ENCODE results near the gene LIMA1. TPM values are rescaled to one million over a fixed set of nuclear protein-coding genes. Genes with fewer than 3 reads are reported as not detected.

LIMA1 gene
- total RNA-seq, 4 donors from 2014 or later: 47.2 to 62.1 (median 54.5) TPM

DNA sequence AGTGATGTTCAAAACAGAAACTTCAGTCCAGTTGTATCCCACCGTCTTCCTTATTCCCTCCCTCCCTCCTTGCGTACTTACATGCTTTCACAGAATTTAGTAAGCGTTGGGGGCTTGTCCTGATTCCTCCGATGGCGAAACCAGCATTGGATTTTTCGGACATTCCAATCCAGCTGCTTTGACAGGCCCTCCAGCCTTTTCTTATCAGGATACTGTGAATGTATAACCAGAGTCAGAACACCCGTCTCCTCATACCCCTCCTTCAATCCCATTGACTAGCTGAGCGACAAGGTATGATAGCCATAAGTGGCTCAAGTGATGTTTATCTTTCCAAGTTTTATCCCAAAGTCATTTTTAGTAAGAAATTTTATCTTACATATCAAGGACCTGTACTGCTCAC, 140.3 kb downstream of the LIMA1 start:
- intact Hi-C loops (cut with DNase I; ENCODE audit: low total_unique reads): no loop called here
- 84 to 92% methylated on average over 8 of the region's 8 CpGs for WGBS, 2 donors
- DNase-seq (ENCODE audit: low spot score in 2 of 2): peak in 1 of 2 donors; percentile 13
- TF ChIP-seq, protein P1, sequence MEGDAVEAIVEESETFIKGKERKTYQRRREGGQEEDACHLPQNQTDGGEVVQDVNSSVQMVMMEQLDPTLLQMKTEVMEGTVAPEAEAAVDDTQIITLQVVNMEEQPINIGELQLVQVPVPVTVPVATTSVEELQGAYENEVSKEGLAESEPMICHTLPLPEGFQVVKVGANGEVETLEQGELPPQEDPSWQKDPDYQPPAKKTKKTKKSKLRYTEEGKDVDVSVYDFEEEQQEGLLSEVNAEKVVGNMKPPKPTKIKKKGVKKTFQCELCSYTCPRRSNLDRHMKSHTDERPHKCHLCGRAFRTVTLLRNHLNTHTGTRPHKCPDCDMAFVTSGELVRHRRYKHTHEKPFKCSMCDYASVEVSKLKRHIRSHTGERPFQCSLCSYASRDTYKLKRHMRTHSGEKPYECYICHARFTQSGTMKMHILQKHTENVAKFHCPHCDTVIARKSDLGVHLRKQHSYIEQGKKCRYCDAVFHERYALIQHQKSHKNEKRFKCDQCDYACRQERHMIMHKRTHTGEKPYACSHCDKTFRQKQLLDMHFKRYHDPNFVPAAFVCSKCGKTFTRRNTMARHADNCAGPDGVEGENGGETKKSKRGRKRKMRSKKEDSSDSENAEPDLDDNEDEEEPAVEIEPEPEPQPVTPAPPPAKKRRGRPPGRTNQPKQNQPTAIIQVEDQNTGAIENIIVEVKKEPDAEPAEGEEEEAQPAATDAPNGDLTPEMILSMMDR (IDR thresholded peaks at IDR 0.05): no peak
- no peak for TF ChIP-seq POLR2A (IDR thresholded peaks at IDR 0.05)
- no peak overlapping the region for H3K4me3 ChIP-seq (ENCODE audit: low read depth, poor library complexity, severe bottlenecking)

DNA sequence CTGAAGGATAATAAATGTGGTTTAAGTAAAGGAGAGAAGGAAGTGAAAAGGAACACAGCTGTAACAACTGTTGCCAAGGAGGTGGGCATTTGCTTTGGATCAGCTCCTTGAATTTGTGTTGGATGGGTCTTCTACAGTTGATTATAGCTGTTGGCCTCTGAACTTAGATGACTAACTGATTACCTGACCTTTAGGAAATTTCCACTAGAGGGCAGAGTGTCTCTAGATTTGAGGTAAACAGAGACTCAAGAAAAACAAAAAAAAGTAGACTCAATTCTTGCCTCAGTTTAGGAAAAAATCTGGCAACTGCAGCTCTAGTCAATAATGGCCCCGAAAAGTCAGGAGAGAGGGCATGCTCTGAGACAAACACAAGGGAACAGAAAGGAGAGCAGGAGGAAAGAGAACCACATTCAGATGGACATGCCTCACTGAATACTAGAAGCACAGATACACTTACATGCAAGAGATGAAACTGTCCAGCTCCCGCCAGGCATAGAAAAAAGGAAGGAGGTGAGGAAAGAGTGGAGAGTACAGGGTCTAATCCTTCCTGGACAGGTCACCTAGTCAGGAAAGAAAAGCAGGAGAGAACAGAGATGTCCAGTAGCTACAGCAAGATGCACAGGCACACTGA, 150.7 kb downstream of the LIMA1 start:
- intact Hi-C loops (cut with DNase I; ENCODE audit: low total_unique reads): no loop called here
- DNase-seq (ENCODE audit: low spot score in 2 of 2): peak in 1 of 2 donors; percentile 18
- WGBS, 2 donors: 86 to 94% methylated on average over 2 of the region's 2 CpGs
- TF ChIP-seq, protein P1 (IDR thresholded peaks at IDR 0.05): no peak
- no peak for TF ChIP-seq POLR2A (IDR thresholded peaks at IDR 0.05)
- H3K4me3 ChIP-seq (ENCODE audit: low read depth, poor library complexity, severe bottlenecking): no peak overlapping the region

DNA sequence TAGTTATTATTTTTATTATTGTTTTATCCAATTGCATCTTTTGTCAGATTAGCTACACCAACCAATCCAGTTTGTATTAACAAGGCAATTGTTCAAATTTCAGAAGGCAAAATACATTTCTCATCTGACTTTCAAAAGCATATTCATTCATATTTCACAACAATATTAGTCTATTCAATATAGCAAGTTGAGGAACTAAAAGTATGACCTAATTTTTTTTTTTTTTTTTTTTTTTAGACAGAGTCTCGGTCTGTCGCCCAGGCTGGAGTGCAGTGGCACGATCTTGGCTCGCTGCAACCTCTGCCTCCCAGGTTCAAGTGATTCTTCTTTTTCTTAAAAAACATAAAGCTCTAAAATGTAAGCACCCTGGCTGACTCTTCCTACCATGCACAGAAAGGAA, 154.0 kb downstream of the LIMA1 start:
- DNase-seq (ENCODE audit: low spot score in 2 of 2): peak in 1 of 2 donors; percentile 15
- WGBS, 2 donors: 46 to 49% methylated on average over 4 of the region's 4 CpGs
- no peak overlapping the region for H3K4me3 ChIP-seq (ENCODE audit: low read depth, poor library complexity, severe bottlenecking)
- no peak for TF ChIP-seq POLR2A (IDR thresholded peaks at IDR 0.05)
- TF ChIP-seq, protein P1 (IDR thresholded peaks at IDR 0.05): no peak
- intact Hi-C loops (cut with DNase I; ENCODE audit: low total_unique reads): no loop called here

DNA sequence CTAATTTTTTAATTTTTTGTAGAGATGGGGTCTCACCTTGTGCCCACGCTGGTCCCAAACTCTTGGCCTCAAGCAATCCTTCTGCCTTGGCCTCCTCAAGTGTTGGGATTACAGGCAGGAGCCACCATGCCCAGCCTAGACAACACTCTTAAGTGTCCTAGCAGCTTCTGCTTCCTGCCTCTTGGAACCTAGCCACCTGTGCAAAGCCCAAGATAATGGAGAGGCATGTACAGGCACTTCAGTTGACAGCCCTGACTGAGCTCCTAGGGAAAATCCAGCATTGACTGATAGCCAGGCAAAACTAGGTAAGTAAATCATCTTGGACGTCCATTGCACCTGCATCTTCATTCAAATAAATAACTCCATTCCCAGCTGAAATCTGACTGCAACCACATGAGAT, 155.8 kb downstream of the LIMA1 start:
- TF ChIP-seq, protein P1 (IDR thresholded peaks at IDR 0.05): no peak
- no peak for TF ChIP-seq POLR2A (IDR thresholded peaks at IDR 0.05)
- intact Hi-C loops (cut with DNase I; ENCODE audit: low total_unique reads): no loop called here
- no peak overlapping the region for H3K4me3 ChIP-seq (ENCODE audit: low read depth, poor library complexity, severe bottlenecking)
- 47 to 51% methylated on average over 2 of the region's 2 CpGs for WGBS, 2 donors
- peak in 1 of 2 donors; percentile 77 for DNase-seq (ENCODE audit: low spot score in 2 of 2)

MicroRNA genes within 50 kb of the gene (microRNA counts, 767-probe panel; counts per million panel counts)
- 0 to 358 counts per million in 2 donors for microRNA hsa-miR-1293

Small RNA genes lying within 50 kb of the gene (microRNA-seq; reads per million reads assigned to microRNA genes)
- gene MIR1293 (ENCODE audit: borderline number of aligned reads in 1 of 2, borderline replicate concordance in 2 of 2): 1.7 to 2.7 reads per million in 2 donors

Other genes starting within 250 kb of the LIMA1 start
- gene ASIC1, start 225.9 kb downstream of the LIMA1 start, total RNA-seq: 1 to 10 TPM in 1 of 4 donors, under 1 TPM in 3; 0.25 to 1.4 (median 0.42) TPM
- gene SMARCD1, start 198.2 kb downstream of the LIMA1 start, total RNA-seq: 10 to 100 TPM; 32.0 to 77.2 (median 45.1) TPM
- gene GPD1, start 179.5 kb downstream of the LIMA1 start, total RNA-seq: 10 to 100 TPM; 29.9 to 38.8 (median 36.7) TPM
- 10 to 100 TPM; 29.0 to 52.1 (median 36.8) TPM for gene COX14, start 171.3 kb downstream of the LIMA1 start, total RNA-seq
- 10 to 100 TPM; 31.8 to 34.5 (median 32.5) TPM for gene CERS5, start 116.2 kb downstream of the LIMA1 start, total RNA-seq
- gene FAM186A, start 113.1 kb upstream of the LIMA1 start, total RNA-seq: not detected
- gene LARP4, start 117.4 kb upstream of the LIMA1 start, total RNA-seq: 10 to 100 TPM; 15.2 to 21.7 (median 18.9) TPM
- gene DIP2B, start 221.5 kb upstream of the LIMA1 start, total RNA-seq: 100 to 1,000 TPM in 1 of 4 donors, 10 to 100 TPM in 3; 56.9 to 104 (median 68.6) TPM

All from lower leg skin (tissue), 4 donors.